HAP-1 (cell line): Measurements from ENCODE around the gene CLDN20.
"Not testable (repeated sequence)": the region's sequence is repeated elsewhere in the genome, so short reads cannot be mapped to it uniquely, and the experiment has no call there.

Experiments
- DNase-seq, 2 experiments: peaks; one replicate each; pipeline ENCODE4 v3.0.0-alpha.2; 2016 to 2020; ENCODE audit warnings: low spot score in 2 of 2
- H3K27me3 ChIP-seq: fragments of 250-450 bp; sonication (Bioruptor Pico); 2 replicates; pipeline ENCODE4 v1.5.1; 2020; ENCODE audit warnings: low read depth, mild to moderate bottlenecking, moderate library complexity
- H3K36me3 ChIP-seq: fragments of 250-450 bp; sonication (Bioruptor Pico); replicated peaks from 2 replicates; pipeline ENCODE4 v1.5.1; 2020; ENCODE audit warnings: mild to moderate bottlenecking
- H3K4me1 ChIP-seq: fragments of 250-450 bp; sonication (Bioruptor Pico); 2 replicates; pipeline ENCODE4 v1.5.1; 2020; ENCODE audit warnings: mild to moderate bottlenecking
- H3K4me3 ChIP-seq: fragments of 250-450 bp; sonication (Bioruptor Pico); 2 replicates; pipeline ENCODE4 v1.5.1; 2020; ENCODE audit warnings: mild to moderate bottlenecking, moderate library complexity
- H3K9me3 ChIP-seq: fragments of 250-450 bp; sonication (Bioruptor Pico); 2 replicates; pipeline ENCODE4 v1.5.1; 2020; ENCODE audit warnings: mild to moderate bottlenecking, moderate library complexity
- in situ Hi-C: fragments of 300-500 bp; cut with MboI; formaldehyde crosslinking; loops from 3 replicates; pipeline ENCODE4 v1.14.3; 2020; ENCODE audit warnings: low sequenced_read_pairs, inconsistent platforms, mixed read lengths

The CLDN20 gene

DNA sequence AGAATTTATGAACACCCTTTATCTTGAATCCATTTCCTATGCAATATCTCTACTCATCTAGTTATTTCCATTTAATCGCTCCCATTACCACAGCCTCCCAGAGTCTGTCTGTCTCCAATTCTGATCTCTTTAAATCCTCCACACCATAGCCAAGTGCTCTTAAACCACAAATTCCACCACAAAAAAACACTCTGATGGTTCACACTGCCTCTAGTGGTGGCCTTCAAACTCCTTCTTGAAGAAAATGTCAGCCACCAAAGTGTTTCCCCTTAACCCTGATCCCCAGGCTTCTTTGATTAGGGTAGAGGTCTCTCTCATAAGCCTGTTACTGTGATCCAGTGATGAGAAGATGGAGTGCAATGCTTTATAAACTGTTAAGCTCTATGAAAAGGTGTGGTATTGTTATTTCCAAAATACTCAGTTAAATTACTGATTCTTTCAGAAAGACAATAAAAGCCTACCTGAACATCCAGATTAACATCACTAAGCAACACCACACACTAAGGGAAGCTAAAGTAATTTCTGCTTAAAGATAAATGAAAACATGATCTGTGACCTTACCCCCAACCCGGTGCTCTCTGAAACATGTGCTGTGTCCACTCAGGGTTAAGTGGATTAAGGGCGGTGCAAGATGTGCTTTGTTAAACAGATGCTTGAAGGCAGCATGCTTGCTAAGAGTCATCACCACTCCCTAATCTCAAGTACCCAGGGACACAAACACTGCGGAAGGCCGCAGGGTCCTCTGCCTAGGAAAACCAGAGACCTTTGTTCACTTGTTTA is 4.5 kb downstream of the CLDN20 start:
- H3K4me3 ChIP-seq, H3K27me3 ChIP-seq, H3K9me3 ChIP-seq, H3K36me3 ChIP-seq, in situ Hi-C loops: not testable (repeated sequence)
- peaks cover 27% of the 10 kb centered on the region for H3K4me1 ChIP-seq
- DNase-seq, result peak; percentile 66 to 75

DNA sequence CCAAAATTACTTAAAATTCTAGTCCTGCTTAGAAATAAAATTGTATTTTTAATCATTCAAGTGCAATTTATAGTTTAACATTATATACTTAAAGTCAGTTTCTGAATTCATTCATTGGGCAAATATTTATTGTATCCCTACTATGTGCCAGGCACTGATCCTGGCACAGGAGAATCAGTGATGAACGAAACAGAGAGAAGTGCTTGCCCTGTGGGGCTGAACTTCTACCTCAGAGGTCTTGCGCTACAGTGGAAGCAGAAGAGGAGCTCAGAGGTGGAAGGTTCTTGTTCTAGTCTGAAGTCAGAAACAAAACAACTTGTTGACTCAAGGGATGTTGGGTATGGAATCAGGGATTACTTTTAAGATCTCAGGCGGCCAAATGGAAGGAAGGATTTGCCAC is 6.0 kb downstream of the CLDN20 start:
- H3K4me3 ChIP-seq, result no peak overlapping the region
- H3K9me3 ChIP-seq, result no peaks in the 10 kb centered on the region
- H3K36me3 ChIP-seq, result peaks cover 5% of the 10 kb centered on the region; the same call in 1 of the 2 replicates
- in situ Hi-C loops, result no loop called here
- H3K4me1 ChIP-seq, result peaks cover 36% of the 10 kb centered on the region
- H3K27me3 ChIP-seq, result no peaks in the 10 kb centered on the region
- no peak for DNase-seq

DNA sequence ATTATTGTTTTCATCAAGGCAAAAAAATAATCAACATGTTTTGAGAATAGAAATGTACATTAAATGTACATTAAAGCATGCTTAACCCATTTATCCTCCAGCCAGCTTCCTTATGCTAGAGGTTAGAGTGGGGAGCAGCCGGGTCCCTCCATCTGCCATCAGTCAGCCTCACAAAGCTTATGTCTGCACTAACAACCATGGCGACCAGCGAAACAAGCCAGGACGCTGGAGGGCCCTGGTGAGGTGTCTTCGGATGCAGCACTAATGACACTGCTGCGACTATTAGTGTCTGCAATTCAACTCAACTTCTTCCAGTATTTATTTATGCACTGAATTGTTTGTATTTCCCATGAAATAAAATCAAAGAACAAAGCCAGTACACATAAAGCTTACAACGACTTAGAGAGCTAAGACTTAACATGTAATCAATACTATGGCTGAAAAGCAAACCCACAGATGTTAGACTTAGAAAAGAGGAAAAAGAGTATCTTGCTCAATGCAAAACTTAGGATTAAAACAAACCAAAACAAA is 6.8 kb downstream of the CLDN20 start:
- Histone ChIP-seq H3K27me3 (no peaks in the 10 kb centered on the region), H3K36me3 (peaks cover 5% of the 10 kb centered on the region; the same call in 1 of the 2 replicates), H3K4me1 (peaks cover 36% of the 10 kb centered on the region), H3K4me3 (no peak overlapping the region), H3K9me3 (no peaks in the 10 kb centered on the region)
- no peak for DNase-seq
- in situ Hi-C loops, result no loop called here

DNA sequence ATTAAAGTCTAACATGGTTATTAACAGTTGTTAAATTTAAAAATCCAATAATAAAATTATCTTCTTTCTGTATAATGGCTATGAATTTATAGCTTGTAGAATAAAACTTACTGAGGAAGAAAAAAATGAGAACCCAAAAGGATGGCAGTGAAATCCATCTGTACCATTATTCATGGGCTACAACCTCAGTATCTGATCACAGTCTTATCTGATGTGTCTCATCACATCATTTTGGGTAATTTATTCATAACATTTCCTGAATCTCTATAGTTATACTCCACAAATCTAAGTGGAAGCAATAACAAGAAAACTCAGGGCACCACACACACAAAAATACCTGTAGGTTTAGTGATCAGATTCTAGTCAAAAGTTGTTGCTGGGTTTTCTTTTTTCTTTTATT is 7.3 kb downstream of the CLDN20 start:
- in situ Hi-C loops, result no loop called here
- no peak overlapping the region for H3K4me3 ChIP-seq
- no peak for DNase-seq
- H3K36me3 ChIP-seq, result peaks cover 5% of the 10 kb centered on the region; the same call in 1 of the 2 replicates
- H3K4me1 ChIP-seq, result peaks cover 36% of the 10 kb centered on the region
- no peaks in the 10 kb centered on the region for H3K9me3 ChIP-seq
- H3K27me3 ChIP-seq, result no peaks in the 10 kb centered on the region

DNA sequence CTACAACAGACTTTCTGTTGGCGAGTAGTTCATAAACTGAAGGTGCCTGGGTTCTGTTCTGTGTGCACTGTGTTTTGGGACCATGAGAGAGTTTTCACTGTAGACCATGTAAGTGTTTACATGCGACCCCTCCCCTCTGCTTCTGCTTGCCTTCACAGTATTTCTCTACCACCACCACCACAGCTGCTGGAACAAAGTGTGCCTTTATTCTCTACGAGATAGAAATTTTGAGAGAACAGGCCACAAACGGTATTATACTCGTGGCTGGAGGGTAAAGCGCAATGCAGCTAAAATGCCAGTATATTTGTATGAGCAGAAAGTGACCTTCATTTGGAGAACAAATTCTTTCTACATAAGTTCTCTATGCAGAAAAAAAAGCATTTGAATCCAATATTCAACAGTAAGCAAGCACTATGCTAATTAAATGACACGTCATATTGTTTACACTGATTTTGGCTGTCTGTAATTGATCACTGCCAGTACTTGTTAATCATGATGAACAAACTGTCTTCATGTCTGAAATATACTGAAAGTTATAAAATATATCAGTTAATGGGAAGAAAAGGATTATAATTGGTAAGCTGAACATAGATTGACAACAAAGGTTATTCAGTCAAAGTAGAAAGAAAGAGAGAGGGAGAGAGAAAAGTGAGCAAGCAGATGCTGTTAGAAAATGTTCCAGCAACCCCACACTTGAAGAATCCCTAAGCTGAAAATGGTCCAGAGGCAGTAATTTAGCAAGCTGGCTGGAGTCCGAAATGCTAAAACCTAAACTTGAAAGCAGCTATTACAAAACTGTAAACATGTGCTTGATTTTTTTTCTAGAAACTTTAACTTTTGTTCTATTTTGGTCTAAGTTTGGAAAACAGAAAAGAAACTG is 8.8 kb downstream of the CLDN20 start:
- Histone ChIP-seq H3K4me3 (no peak overlapping the region), H3K36me3 (peaks cover 5% of the 10 kb centered on the region; the same call in 1 of the 2 replicates), H3K27me3 (no peaks in the 10 kb centered on the region), H3K9me3 (no peaks in the 10 kb centered on the region), H3K4me1 (peaks cover 35% of the 10 kb centered on the region)
- in situ Hi-C loops, result no loop called here
- no peak for DNase-seq

DNA sequence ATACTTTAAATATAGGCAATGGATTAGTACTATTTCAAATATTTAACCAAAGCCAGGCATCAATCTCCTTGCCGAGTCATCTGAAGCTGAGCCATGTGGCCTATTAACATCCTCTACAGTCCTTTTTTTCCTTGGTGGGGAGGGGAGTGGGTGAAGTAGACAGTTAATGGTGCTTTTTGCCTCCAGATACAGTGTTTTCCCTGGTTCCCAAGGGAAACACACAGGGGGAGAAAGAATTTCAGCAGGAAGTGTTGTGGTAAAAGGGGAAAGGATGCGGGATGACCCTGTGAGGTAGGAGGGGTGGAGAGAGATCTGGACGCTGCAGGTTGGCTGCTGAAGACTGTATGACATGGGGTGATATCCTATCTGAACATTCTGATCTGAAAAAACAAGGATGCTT is 9.6 kb downstream of the CLDN20 start:
- Histone ChIP-seq H3K4me3 (no peak overlapping the region), H3K9me3 (no peaks in the 10 kb centered on the region), H3K27me3 (no peaks in the 10 kb centered on the region), H3K36me3 (peaks cover 5% of the 10 kb centered on the region; the same call in 1 of the 2 replicates), H3K4me1 (peaks cover 26% of the 10 kb centered on the region)
- DNase-seq, result peak; percentile 26 to 33
- in situ Hi-C loops, result no loop called here

DNA sequence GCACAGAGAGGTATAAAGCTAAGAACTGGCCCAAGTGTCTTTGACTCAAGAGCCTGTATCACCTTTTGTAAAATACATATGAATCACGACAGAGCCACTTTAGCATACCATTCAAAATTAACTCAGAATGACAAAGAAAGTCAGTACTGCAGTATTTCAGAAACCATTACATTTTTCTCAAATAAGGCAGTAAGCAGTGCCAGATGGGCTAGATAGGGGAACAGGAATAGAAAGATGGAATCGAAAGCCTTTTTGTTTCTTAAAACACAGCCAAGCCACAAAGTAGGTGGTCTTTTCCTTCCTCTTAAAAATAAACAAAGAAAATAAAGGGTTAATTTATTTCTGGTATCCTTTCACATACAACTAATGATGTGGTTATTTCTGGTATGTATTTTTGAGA is 10.3 kb downstream of the CLDN20 start:
- peak in 1 of 2 experiments; percentile 28 for DNase-seq
- Histone ChIP-seq H3K9me3 (no peaks in the 10 kb centered on the region), H3K4me3 (no peak overlapping the region), H3K27me3 (no peaks in the 10 kb centered on the region), H3K4me1 (peaks cover 23% of the 10 kb centered on the region), H3K36me3 (peaks cover 5% of the 10 kb centered on the region; the same call in 1 of the 2 replicates)
- in situ Hi-C loops, result no loop called here

DNA sequence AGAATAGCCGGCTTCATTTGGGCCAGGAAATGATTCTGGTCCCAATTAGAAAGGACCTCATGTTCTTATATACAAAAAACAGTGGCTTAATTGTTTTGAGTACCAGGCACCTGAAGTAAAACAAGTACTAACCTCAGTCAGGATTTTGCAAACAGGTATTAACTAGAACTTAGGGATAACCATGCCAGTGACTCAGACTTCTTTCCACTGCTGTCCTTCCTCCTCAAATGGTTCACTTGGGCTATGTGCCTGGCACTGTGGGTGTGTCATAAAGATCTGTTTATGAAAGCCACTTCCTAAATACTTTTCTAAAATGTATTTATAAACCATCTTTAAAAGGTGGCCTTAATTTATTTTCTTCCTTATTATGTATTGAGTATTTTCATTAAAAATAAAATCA is 10.7 kb downstream of the CLDN20 start:
- no peaks in the 10 kb centered on the region for H3K27me3 ChIP-seq
- H3K4me1 ChIP-seq, result peaks cover 23% of the 10 kb centered on the region
- DNase-seq, result no peak
- no peak overlapping the region for H3K4me3 ChIP-seq
- H3K9me3 ChIP-seq, result no peaks in the 10 kb centered on the region
- peaks cover 3% of the 10 kb centered on the region; the same call in 1 of the 2 replicates for H3K36me3 ChIP-seq
- in situ Hi-C loops, result no loop called here

DNA sequence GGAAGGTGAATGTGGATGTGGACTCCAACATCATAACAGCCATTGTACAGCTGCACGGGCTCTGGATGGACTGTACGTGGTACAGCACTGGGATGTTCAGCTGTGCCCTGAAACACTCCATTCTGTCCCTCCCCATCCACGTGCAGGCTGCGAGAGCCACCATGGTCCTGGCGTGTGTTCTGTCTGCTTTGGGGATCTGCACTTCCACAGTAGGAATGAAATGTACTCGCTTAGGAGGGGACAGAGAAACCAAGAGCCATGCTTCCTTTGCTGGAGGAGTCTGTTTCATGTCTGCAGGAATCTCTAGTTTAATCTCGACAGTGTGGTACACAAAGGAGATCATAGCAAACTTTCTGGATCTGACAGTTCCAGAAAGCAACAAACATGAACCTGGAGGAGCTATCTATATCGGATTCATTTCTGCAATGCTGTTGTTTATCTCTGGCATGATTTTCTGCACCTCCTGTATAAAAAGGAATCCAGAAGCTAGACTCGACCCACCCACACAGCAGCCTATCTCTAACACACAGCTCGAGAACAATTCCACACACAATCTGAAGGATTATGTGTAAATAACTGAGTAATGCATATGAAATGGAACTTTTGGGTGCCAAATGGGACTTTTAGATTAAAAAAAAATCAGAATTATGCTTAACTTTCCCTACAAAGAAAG is 12.1 kb downstream of the CLDN20 start:
- in situ Hi-C loops, result no loop called here
- H3K27me3 ChIP-seq, result no peaks in the 10 kb centered on the region
- H3K4me3 ChIP-seq, result no peak overlapping the region
- peaks cover 3% of the 10 kb centered on the region; the same call in 1 of the 2 replicates for H3K36me3 ChIP-seq
- no peaks in the 10 kb centered on the region for H3K9me3 ChIP-seq
- no peak for DNase-seq
- H3K4me1 ChIP-seq, result peaks cover 23% of the 10 kb centered on the region

DNA sequence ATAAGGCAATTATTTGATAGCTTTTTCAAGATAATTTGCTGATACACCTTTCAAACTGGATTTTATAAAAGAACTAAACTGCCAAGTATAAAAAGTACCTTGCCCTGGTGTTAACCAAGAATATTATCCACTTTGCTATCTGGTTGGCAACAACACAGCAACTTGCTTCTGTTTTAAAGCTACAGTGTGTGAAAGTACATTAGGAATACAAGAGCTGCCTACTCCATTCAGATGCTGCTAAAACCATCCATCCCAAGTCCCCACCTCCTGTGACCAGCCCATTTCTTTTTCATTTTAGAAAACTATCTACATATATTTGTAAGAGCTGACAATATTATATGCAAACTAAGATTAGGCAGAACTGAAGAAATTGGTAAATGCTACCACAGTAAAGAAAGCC is 12.8 kb downstream of the CLDN20 start:
- in situ Hi-C loops, result no loop called here
- no peaks in the 10 kb centered on the region for H3K27me3 ChIP-seq
- H3K4me1 ChIP-seq, result peaks cover 23% of the 10 kb centered on the region
- DNase-seq, result no peak
- no peaks in the 10 kb centered on the region for H3K9me3 ChIP-seq
- H3K36me3 ChIP-seq, result peaks cover 3% of the 10 kb centered on the region; the same call in 1 of the 2 replicates
- H3K4me3 ChIP-seq, result no peak overlapping the region

DNA sequence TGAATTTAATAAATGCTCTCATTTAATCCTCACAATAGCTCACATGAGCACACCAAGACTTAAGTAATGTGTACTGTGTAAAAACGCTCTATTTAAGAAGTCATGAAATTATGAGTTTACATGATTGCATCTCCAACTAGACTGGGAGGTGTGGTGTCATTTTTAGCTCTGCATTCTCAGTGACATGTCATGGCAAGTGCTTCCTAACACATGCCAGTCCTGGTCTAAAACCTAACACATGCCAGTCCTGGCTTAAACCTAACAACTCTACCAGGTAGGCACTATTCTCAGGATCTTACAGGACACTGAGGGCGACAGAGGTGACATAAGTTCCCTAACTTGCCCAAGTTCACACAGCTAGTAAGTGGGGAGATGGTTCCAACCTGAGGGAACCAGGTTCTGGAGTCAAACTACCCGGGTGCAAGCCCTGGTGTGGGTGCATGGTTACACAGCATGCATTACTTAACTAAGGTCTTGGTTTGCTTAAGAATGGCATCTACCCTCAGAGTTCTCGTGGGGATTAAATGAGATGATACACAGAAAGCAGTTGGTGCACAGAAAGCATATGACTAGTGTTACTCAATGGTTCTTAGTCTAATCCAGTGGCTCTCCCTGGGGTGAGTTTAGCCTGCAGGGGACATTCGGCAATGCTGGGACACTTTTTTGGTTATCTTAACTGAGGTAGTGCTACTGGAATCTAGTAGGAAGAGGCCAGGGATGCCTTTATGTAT is 14.7 kb downstream of the CLDN20 start:
- in situ Hi-C loops, result no loop called here
- Histone ChIP-seq H3K27me3 (no peaks in the 10 kb centered on the region), H3K36me3 (peaks cover 3% of the 10 kb centered on the region; the same call in 1 of the 2 replicates), H3K9me3 (no peaks in the 10 kb centered on the region), H3K4me3 (no peak overlapping the region), H3K4me1 (peaks cover 20% of the 10 kb centered on the region)
- no peak for DNase-seq

DNA sequence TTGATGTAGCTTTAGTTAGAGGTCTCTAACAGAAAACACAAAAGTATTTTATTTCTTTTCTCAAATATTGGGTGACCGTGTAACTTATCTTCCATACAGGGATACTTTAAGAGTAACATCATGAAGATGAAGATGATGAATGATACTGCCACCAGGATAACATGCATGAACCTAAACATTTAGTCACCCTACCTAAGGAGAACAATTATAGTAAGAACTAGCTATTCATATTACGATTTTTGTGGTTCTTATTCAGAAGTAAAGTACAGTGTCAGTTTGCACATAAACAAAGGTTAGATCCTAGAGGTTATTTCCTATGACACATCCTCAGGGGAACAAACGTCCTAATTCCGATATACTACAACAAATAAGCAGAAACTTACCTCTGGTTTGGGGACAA is 21.0 kb downstream of the CLDN20 start:
- in situ Hi-C loops, result no loop called here
- peaks cover 8% of the 10 kb centered on the region for H3K4me1 ChIP-seq
- H3K4me3 ChIP-seq, result no peak overlapping the region
- no peaks in the 10 kb centered on the region for H3K9me3 ChIP-seq
- peaks cover 18% of the 10 kb centered on the region for H3K36me3 ChIP-seq
- no peaks in the 10 kb centered on the region for H3K27me3 ChIP-seq
- DNase-seq, result no peak

DNA sequence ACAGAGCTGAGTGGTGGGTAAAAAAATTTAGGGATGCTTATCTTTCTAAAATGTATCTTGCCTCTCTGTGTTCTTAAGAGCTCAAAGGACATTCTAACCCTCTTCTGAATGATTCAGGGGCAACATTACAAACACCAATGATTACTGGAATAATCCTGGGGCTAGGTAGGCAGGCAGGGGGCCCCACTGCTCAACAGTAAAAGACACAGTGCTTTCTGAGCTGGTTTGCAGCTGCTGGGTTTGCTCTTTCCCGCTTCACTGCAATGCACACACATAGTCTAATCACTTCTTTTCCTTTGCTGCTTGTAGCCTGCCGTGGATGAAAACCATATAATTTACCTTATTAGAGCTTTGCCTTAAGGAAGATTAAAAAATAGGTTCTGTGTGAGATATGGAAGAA is 23.9 kb downstream of the CLDN20 start:
- no peak overlapping the region for H3K4me3 ChIP-seq
- H3K36me3 ChIP-seq, result peaks cover 23% of the 10 kb centered on the region
- in situ Hi-C loops, result no loop called here
- no peaks in the 10 kb centered on the region for H3K27me3 ChIP-seq
- no peaks in the 10 kb centered on the region for H3K9me3 ChIP-seq
- H3K4me1 ChIP-seq, result no peaks in the 10 kb centered on the region
- no peak for DNase-seq
